Measurements from ENCODE around the gene SYS1. TPM values are rescaled to one million over a fixed set of nuclear protein-coding genes. Genes with fewer than 3 reads are reported as not detected.

The SYS1 gene
- total RNA-seq, 6 experiments from 2014 or later, result 16.6 to 26.2 (median 20.8) TPM

DNA sequence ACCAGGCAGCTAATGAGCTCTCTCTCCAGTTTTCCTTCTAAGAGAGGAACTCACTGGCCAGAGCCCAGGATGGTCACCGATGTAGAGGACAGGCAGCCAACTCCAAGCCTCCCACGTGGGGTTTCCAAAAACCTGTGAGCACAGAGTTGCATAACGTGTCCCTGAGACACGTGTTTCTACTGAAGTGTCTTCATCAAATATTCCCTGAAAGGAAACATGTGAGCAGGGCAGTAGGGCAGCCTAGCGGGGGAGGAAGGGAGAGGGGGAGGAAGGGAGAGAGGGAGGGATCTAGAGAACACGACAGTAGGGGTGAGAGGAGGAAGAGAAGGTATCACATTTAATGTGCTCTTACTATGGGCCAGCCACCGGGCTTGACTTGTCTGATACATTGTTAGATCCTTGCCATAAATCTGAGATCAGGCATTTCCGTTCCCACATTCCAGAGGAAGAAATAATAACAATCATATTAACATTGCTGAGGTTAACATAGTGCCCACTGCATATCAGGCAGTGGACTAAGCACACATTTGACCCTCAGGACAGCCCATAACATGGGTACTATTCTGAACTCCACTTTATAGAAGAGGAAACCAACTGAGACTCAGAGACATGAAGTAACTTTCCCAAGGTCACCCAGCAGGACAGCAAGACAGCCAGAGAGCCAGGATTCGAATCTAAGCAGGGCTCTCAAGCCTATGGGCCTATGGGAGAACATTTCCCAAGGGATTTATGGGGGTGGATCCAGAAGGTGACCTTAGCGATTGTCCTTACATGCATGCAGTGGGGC is 4.5 kb upstream of the SYS1 start:
- intact Hi-C loops (cut with DNase I), result no loop called here
- 8% methylated on average over 9 of the region's 10 CpGs for WGBS (ENCODE audit: insufficient coverage, low coverage, low lambda C conversion rate, missing lambda C conversion rate)
- Histone ChIP-seq H3K4me3 (peak overlapping the region in 1 of 3 donors; percentile 13), H3K9me3 (no peaks in the 10 kb centered on the region), H3K27ac (peak overlapping the region; percentile 93 to 99 (median 99)), H3K27me3 (no peaks in the 10 kb centered on the region), H3K4me1 (peaks cover 0 to 54% (median 19%) of the 10 kb centered on the region in 4 donors), H3K36me3 (no peaks in the 10 kb centered on the region)
- DNase-seq (peak; percentile 84 to 95 (median 91)), ATAC-seq (peak; percentile 39 to 67 (median 54))
- TF ChIP-seq, protein P1, sequence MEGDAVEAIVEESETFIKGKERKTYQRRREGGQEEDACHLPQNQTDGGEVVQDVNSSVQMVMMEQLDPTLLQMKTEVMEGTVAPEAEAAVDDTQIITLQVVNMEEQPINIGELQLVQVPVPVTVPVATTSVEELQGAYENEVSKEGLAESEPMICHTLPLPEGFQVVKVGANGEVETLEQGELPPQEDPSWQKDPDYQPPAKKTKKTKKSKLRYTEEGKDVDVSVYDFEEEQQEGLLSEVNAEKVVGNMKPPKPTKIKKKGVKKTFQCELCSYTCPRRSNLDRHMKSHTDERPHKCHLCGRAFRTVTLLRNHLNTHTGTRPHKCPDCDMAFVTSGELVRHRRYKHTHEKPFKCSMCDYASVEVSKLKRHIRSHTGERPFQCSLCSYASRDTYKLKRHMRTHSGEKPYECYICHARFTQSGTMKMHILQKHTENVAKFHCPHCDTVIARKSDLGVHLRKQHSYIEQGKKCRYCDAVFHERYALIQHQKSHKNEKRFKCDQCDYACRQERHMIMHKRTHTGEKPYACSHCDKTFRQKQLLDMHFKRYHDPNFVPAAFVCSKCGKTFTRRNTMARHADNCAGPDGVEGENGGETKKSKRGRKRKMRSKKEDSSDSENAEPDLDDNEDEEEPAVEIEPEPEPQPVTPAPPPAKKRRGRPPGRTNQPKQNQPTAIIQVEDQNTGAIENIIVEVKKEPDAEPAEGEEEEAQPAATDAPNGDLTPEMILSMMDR (IDR thresholded peaks at IDR 0.05), result no peak
- peak; percentile 76 for TF ChIP-seq POLR2A (IDR thresholded peaks at IDR 0.05)

DNA sequence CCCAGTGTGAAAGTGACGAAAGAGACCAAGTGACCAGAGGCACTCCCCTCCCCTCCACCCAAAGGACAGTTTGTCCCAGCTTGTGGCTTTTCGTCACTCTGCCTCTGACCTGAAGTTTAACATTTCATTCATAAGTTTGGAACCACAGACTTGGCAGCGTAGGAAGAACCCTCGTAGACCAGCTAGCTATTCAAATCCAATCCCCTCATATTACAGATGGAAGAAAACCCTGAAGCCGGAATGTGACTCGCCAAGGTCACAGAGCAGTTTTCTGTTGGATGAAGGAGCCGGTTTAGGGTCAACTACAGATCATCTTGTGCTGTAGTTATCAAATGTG is 3.9 kb upstream of the SYS1 start:
- no peaks in the 10 kb centered on the region for H3K36me3 ChIP-seq
- H3K4me1 ChIP-seq, result peaks cover 0 to 59% (median 22%) of the 10 kb centered on the region in 4 donors
- H3K4me3 ChIP-seq, result peak overlapping the region in 1 of 3 donors; percentile 13
- DNase-seq, result peak; percentile 45 to 90 (median 81)
- intact Hi-C loops (cut with DNase I), result no loop called here
- H3K27ac ChIP-seq, result peak overlapping the region; percentile 93 to 99 (median 99)
- peak; percentile 9 for TF ChIP-seq POLR2A (IDR thresholded peaks at IDR 0.05)
- TF ChIP-seq, protein P1 (IDR thresholded peaks at IDR 0.05), result no peak
- WGBS (ENCODE audit: insufficient coverage, low coverage, low lambda C conversion rate, missing lambda C conversion rate), result 21% methylated on average over 6 of the region's 7 CpGs
- ATAC-seq, result peak in 2 of 4 donors; percentile 11 to 54
- no peaks in the 10 kb centered on the region for H3K27me3 ChIP-seq
- H3K9me3 ChIP-seq, result no peaks in the 10 kb centered on the region

DNA sequence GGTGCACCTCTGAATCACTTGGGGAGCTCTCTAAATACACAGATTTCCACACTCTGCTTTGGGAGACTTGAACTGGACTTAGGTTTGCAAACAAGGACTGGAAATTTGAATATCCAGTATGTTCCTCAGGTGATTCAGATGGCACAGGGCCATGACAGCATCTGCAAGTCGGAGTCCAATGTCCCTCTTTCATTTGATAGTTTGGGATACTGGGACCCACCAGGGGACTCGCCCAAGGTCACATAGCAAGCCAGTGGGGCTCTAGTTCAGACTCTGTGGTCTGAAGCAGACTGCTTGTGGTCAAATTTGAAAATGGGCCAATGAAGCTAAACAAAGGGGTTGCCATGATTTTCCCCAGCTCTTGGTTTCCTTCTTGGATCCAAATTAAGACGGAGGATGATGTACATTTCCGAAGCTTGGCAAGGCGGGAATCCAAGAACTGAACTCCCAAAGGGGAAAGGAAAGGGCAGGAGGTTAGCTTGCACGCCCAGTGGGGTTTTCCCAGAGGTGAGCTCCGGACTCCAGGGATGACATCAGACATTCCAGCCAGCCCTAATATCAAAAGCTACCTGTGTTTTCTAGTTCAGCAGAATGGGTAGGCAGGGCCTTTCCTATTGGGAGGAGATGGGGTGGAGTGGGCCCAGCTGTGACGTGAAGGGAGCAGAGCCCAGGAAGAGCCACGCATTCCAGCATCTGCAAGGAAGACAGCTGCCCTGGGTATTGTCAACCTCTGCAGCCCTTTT is 3.4 kb upstream of the SYS1 start:
- peak; percentile 34 to 57 (median 48) for ATAC-seq
- Histone ChIP-seq H3K27me3 (no peaks in the 10 kb centered on the region), H3K4me1 (peaks cover 0 to 61% (median 23%) of the 10 kb centered on the region in 4 donors), H3K4me3 (peak overlapping the region in 1 of 3 donors; percentile 13), H3K27ac (peak overlapping the region; percentile 93 to 99 (median 99)), H3K36me3 (no peaks in the 10 kb centered on the region), H3K9me3 (no peaks in the 10 kb centered on the region)
- intact Hi-C loops (cut with DNase I), result no loop called here
- TF ChIP-seq, protein P1 (IDR thresholded peaks at IDR 0.05), result no peak
- peak; percentile 78 for TF ChIP-seq POLR2A (IDR thresholded peaks at IDR 0.05)
- WGBS (ENCODE audit: insufficient coverage, low coverage, low lambda C conversion rate, missing lambda C conversion rate), result 14% methylated on average over 7 of the region's 9 CpGs
- peak; percentile 80 to 88 (median 86) for DNase-seq

- intact Hi-C loops (cut with DNase I), result no loop called here
- DNase-seq (peak in 1 of 3 donors; percentile 22), ATAC-seq (peak in 1 of 4 donors; percentile 2)
- Histone ChIP-seq H3K27me3 (no peaks in the 10 kb centered on the region), H3K9me3 (no peaks in the 10 kb centered on the region), H3K36me3 (peaks cover 0 to 17% (median 4%) of the 10 kb centered on the region in 4 donors), H3K27ac (peak overlapping the region; percentile 93 to 99 (median 99)), H3K4me1 (peaks cover 0 to 61% (median 22%) of the 10 kb centered on the region in 4 donors), H3K4me3 (peak overlapping the region in 2 of 3 donors; percentile 69 to 83)
- 36% methylated on average over 6 of the region's 6 CpGs for WGBS (ENCODE audit: insufficient coverage, low coverage, low lambda C conversion rate, missing lambda C conversion rate)
- TF ChIP-seq, protein P1 (IDR thresholded peaks at IDR 0.05), result no peak
- TF ChIP-seq POLR2A (IDR thresholded peaks at IDR 0.05), result peak; percentile 36
These were observed 1.2 kb upstream of the SYS1 start for GRCh38 chr20:45361793-45362192.

Data from right lobe of liver (tissue), 6 donors.